OCI-LY7 (cell line): ENCODE data around the gene TBC1D17.

ENCODE experiments used
- EZH2phosphoT487 ChIP-seq: fragments of 200-600 bp; sonication (generic); IDR thresholded peaks from 2 replicates; pipeline ENCODE4 v1.6.1; 2018; ENCODE audit warnings: low read depth, borderline replicate concordance, mild to moderate bottlenecking, mixed run types, antibody characterized with exemption, low read length, moderate library complexity, mixed read lengths
- TF ChIP-seq, protein P1 (sequence below): fragments of 200-600 bp; sonication (generic); conservative IDR thresholded peaks from 2 replicates; pipeline ENCODE4 v1.5.1; 2014; ENCODE audit warnings: mild to moderate bottlenecking, antibody characterized with exemption, low read length, moderate library complexity, mixed read lengths

DNA sequence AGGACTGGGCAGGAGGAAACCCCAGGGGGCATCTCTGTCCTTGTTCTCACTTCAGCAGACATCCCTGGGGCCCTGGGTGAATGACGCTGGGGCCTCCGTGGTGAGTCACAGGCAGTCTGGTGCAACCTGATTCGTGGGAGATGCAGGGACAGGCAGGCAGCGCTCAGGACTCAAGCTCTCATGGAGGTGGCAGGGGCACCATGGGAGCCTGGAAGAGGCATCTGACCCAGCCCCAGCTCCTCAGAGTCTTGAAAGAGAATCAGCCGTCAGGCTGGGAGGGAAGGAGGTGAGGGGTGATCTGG lies 40.5 kb upstream of the TBC1D17 start:
- TF ChIP-seq, protein P1, sequence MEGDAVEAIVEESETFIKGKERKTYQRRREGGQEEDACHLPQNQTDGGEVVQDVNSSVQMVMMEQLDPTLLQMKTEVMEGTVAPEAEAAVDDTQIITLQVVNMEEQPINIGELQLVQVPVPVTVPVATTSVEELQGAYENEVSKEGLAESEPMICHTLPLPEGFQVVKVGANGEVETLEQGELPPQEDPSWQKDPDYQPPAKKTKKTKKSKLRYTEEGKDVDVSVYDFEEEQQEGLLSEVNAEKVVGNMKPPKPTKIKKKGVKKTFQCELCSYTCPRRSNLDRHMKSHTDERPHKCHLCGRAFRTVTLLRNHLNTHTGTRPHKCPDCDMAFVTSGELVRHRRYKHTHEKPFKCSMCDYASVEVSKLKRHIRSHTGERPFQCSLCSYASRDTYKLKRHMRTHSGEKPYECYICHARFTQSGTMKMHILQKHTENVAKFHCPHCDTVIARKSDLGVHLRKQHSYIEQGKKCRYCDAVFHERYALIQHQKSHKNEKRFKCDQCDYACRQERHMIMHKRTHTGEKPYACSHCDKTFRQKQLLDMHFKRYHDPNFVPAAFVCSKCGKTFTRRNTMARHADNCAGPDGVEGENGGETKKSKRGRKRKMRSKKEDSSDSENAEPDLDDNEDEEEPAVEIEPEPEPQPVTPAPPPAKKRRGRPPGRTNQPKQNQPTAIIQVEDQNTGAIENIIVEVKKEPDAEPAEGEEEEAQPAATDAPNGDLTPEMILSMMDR = no peak
- TF ChIP-seq EZH2phosphoT487 = no peak
